Prostate gland (tissue), 2 donors: Measurements from ENCODE around the gene OR14J1.

Source experiments
- POLR2A ChIP-seq: fragments of 450-650 bp; IDR thresholded peaks from one replicate; pipeline ENCODE4 v1.6.1; 2016; ENCODE audit warnings: antibody characterized with exemption, mild to moderate bottlenecking
- TF ChIP-seq, protein P1 (sequence below), 4 experiments: fragments of 200-600 bp in 2 of 4; fragments of 450-650 bp in 2 of 4; sonication (generic) in 2 of 4; IDR thresholded peaks; 1 replicate in 3 of 4; 2 replicates in 1 of 4; pipeline ENCODE4 v1.5.1; 2016 to 2019; ENCODE audit warnings: antibody characterized with exemption in 4 of 4, mild to moderate bottlenecking in 2 of 4, moderate library complexity in 2 of 4

DNA sequence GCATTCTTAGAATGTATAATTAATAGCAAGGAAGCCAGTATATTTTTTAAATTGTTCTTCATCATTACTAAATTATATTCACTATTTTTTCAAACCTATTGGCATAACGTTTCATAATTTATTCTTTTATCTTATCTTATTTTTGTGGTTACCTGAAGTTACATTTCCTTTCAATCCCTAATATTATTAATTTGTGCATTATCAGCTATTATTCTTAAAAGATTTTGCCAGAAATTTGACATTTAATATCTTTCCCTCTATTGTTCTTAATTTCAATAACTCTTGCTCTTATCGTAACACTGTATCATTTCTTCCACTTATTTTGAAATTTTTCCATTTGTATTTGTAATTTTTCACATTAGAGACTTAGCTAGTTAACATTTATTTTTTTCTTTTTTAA, 18.4 kb downstream of the OR14J1 start:
- TF ChIP-seq POLR2A, result no peak
- TF ChIP-seq, protein P1, sequence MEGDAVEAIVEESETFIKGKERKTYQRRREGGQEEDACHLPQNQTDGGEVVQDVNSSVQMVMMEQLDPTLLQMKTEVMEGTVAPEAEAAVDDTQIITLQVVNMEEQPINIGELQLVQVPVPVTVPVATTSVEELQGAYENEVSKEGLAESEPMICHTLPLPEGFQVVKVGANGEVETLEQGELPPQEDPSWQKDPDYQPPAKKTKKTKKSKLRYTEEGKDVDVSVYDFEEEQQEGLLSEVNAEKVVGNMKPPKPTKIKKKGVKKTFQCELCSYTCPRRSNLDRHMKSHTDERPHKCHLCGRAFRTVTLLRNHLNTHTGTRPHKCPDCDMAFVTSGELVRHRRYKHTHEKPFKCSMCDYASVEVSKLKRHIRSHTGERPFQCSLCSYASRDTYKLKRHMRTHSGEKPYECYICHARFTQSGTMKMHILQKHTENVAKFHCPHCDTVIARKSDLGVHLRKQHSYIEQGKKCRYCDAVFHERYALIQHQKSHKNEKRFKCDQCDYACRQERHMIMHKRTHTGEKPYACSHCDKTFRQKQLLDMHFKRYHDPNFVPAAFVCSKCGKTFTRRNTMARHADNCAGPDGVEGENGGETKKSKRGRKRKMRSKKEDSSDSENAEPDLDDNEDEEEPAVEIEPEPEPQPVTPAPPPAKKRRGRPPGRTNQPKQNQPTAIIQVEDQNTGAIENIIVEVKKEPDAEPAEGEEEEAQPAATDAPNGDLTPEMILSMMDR (IDR thresholded peaks at IDR 0.05), result no peak
